ENCODE data around the gene VPS13C.

GRCh38 chr15:62057341-62057980, 2.8 kb downstream of the VPS13C start:
- TF ChIP-seq POLR2A (IDR thresholded peaks at IDR 0.05) (no peak), CTCF (IDR thresholded peaks at IDR 0.05 in 4 of 5, conservative IDR thresholded peaks at IDR 0.05 in 1 of 5) (no peak)
